GM23338 (cell line): Measurements from ENCODE around the gene BCL2L13. TPM values are rescaled to one million over a fixed set of nuclear protein-coding genes. Genes with fewer than 3 reads are reported as not detected.

Experiments
- ATAC-seq: fragments of 200-7000 bp; cut with Tn5 transposase; 3 replicates; pipeline ENCODE4 v1.9.1; 2020
- DNase-seq: peaks from one replicate; pipeline ENCODE4 v3.0.0-alpha.2; 2015; ENCODE audit warnings: low spot score
- H2AFZ ChIP-seq: fragments of 200-600 bp; sonication (generic); 2 replicates; pipeline ENCODE4 v1.8.0; 2016; ENCODE audit warnings: antibody characterized with exemption, mild to moderate bottlenecking, moderate library complexity
- H3F3A ChIP-seq: fragments of 200-600 bp; sonication (generic); replicated peaks from 2 replicates; pipeline ENCODE4 v1.8.0; 2017; ENCODE audit warnings: antibody characterized with exemption, mixed run types, low read depth
- H3K27ac ChIP-seq: fragments of 200-600 bp; sonication (generic); 2 replicates; pipeline ENCODE4 v1.6.1; 2016; ENCODE audit warnings: low read depth
- H3K27me3 ChIP-seq: fragments of 200-600 bp; sonication (generic); 2 replicates; pipeline ENCODE4 v1.8.0; 2016; ENCODE audit warnings: mild to moderate bottlenecking, mixed run types, moderate library complexity; ENCODE audit not compliant: insufficient read depth
- H3K36me3 ChIP-seq: fragments of 200-600 bp; sonication (generic); 2 replicates; pipeline ENCODE4 v1.8.0; 2016; ENCODE audit warnings: mild to moderate bottlenecking; ENCODE audit not compliant: insufficient read depth
- H3K4me1 ChIP-seq: fragments of 200-600 bp; sonication (generic); 2 replicates; pipeline ENCODE4 v1.8.0; 2016; ENCODE audit warnings: mild to moderate bottlenecking, moderate library complexity; ENCODE audit not compliant: insufficient read depth
- H3K4me2 ChIP-seq: fragments of 200-600 bp; sonication (generic); 2 replicates; pipeline ENCODE4 v1.7.1; 2017; ENCODE audit warnings: mixed run types
- H3K4me3 ChIP-seq: fragments of 200-600 bp; sonication (generic); 2 replicates; pipeline ENCODE4 v1.6.1; 2016; ENCODE audit warnings: mixed run types
- H3K79me2 ChIP-seq: fragments of 200-600 bp; sonication (generic); replicated peaks from 2 replicates; pipeline ENCODE4 v1.8.0; 2017; ENCODE audit warnings: mild to moderate bottlenecking; ENCODE audit not compliant: insufficient read depth
- H3K9me2 ChIP-seq: fragments of 200-600 bp; sonication (generic); 2 replicates; pipeline ENCODE4 v1.8.0; 2017; ENCODE audit not compliant: insufficient read depth
- H4K20me1 ChIP-seq: fragments of 200-600 bp; sonication (generic); replicated peaks from 2 replicates; pipeline ENCODE4 v1.8.0; 2017; ENCODE audit warnings: mild to moderate bottlenecking; ENCODE audit not compliant: insufficient read depth
- H3K27ac Mint-ChIP-seq: 2 replicates; pipeline ENCODE4 v1.8.0; 2020; ENCODE audit warnings: inconsistent platforms, mild to moderate bottlenecking, moderate library complexity, mixed read lengths
- H3K27me3 Mint-ChIP-seq: 3 replicates; pipeline ENCODE4 v1.8.0; 2022; ENCODE audit warnings: low read depth, mild to moderate bottlenecking, moderate library complexity, mixed read lengths, inconsistent platforms; ENCODE audit not compliant: insufficient read depth, poor library complexity
- H3K36me3 Mint-ChIP-seq: 3 replicates; pipeline ENCODE4 v1.8.0; 2021; ENCODE audit warnings: low read depth, mild to moderate bottlenecking, inconsistent platforms, moderate library complexity, mixed read lengths
- H3K4me1 Mint-ChIP-seq: 3 replicates; pipeline ENCODE4 v1.8.0; 2020; ENCODE audit warnings: mild to moderate bottlenecking, inconsistent platforms, mixed read lengths
- H3K4me3 Mint-ChIP-seq: 3 replicates; pipeline ENCODE4 v1.8.0; 2021; ENCODE audit warnings: moderate library complexity, mild to moderate bottlenecking, inconsistent platforms, mixed read lengths
- H3K9me3 Mint-ChIP-seq: 3 replicates; pipeline ENCODE4 v1.8.0; 2020; ENCODE audit warnings: moderate library complexity, mild to moderate bottlenecking, inconsistent platforms, mixed read lengths
- CREB1 ChIP-seq: fragments of 250-450 bp; sonication (Bioruptor Pico); IDR thresholded peaks from 2 replicates; pipeline ENCODE4 v1.5.0; 2020; ENCODE audit warnings: low read depth, mild to moderate bottlenecking, moderate library complexity
- EZH2 ChIP-seq: fragments of 200-600 bp; sonication (generic); IDR thresholded peaks from one replicate; pipeline ENCODE4 v1.8.0; 2017; ENCODE audit warnings: antibody characterized with exemption, mild to moderate bottlenecking, low read depth; ENCODE audit not compliant: unreplicated experiment
- EZH2phosphoT487 ChIP-seq: fragments of 200-600 bp; sonication (generic); IDR thresholded peaks from one replicate; pipeline ENCODE4 v1.8.1; 2018; ENCODE audit warnings: antibody characterized with exemption; ENCODE audit not compliant: unreplicated experiment
- NANOG ChIP-seq: IDR thresholded peaks from 2 replicates; pipeline ENCODE4 v1.6.1; 2016; ENCODE audit warnings: antibody characterized with exemption, borderline replicate concordance
- POLR2AphosphoS5 ChIP-seq: IDR thresholded peaks from 2 replicates; pipeline ENCODE4 v1.6.1; 2016; ENCODE audit warnings: antibody characterized with exemption, low read depth
- STAT1 ChIP-seq: IDR thresholded peaks from one replicate; pipeline ENCODE4 v1.6.1; 2016; ENCODE audit warnings: antibody characterized with exemption; ENCODE audit not compliant: unreplicated experiment
- ZNF114 ChIP-seq: fragments of 250-450 bp; sonication (Bioruptor Pico); IDR thresholded peaks from 2 replicates; pipeline ENCODE4 v1.5.0; 2020; ENCODE audit warnings: mild to moderate bottlenecking, moderate library complexity
- ZNF331 ChIP-seq: fragments of 250-450 bp; sonication (Bioruptor Pico); IDR thresholded peaks from 2 replicates; pipeline ENCODE4 v1.5.0; 2020; ENCODE audit warnings: low read depth, mild to moderate bottlenecking, moderate library complexity
- ZNF462 ChIP-seq: fragments of 250-450 bp; sonication (Bioruptor Pico); IDR thresholded peaks from 2 replicates; pipeline ENCODE4 v1.5.0; 2020; ENCODE audit warnings: mild to moderate bottlenecking, moderate library complexity
- polyA plus RNA-seq: library from polyadenylated mRNA; unstranded; fragments of >200 nt; fragmentation: Nextera tagmentation; extraction: Ambion mirVana; gene quantifications from 2 replicates; pipeline ENCODE4 v1.2.1, GENCODE V29; 2016
- total RNA-seq: library from RNA; depleted of rRNA; stranded (reverse); fragments of >200 nt; shearing (Covaris generic); gene quantifications from 2 replicates; pipeline ENCODE4 v1.2.3, GENCODE V29; 2014

BCL2L13 gene
- total and polyA plus RNA-seq, 2 experiments from 2014 or later = 22.4 to 32.3 TPM

GRCh38 chr22:17656870-17657395 is 18.4 kb downstream of the BCL2L13 start (continued):
- TF ChIP-seq ZNF462 (CRISPR knock-in tag) (no peak), POLR2AphosphoS5 (no peak), ZNF114 (CRISPR knock-in tag) (no peak), EZH2phosphoT487 (no peak), NANOG (no peak)

DNA sequence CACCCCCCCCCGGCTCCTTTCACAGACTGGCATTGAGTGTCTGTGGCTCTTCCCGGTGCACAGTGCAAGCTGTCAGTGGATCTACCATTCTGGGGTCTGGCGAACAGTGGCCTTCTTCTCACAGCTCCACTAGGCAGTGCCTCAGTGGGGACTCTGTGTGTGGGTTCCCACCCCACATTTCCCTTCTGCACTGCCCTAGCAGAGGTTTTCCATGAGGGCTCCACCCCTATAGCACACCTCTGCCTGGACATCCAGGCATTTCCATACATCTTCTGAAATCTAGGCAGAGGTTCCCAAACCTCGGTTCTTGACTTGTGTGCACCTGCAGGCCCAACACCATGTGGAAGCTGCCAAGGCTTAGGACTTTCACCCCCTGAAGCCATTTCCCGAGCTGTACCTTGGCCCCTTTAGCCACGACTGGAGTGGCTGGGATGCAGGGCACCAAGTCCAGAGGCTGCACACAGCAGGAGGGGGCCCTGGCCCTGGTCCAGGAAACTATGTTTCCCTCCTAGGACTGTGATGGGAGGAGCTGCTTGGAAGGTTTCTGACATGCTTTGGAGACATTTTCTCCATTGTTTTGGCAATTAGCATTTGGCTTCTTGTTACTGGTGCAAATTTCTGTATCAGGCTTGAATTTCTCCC is 26.0 kb downstream of the BCL2L13 start:
- Mint-ChIP-seq H3K4me1 (no peaks in the 10 kb centered on the region), H3K4me3 (no peak overlapping the region), H3K9me3 (peaks cover 31% of the 10 kb centered on the region), H3K27me3 (no peaks in the 10 kb centered on the region), H3K27ac (no peak overlapping the region), H3K36me3 (peaks cover 65% of the 10 kb centered on the region)
- Histone ChIP-seq H3K4me2 (no peak overlapping the region), H3K27ac (no peak overlapping the region), H3K9me2 (no peaks in the 10 kb centered on the region), H3K4me1 (no peaks in the 10 kb centered on the region), H3K27me3 (no peaks in the 10 kb centered on the region), H4K20me1 (no peaks in the 10 kb centered on the region; the same call in 1 of the 2 replicates), H3F3A (no peaks in the 10 kb centered on the region), H3K36me3 (peaks cover 18% of the 10 kb centered on the region), H3K4me3 (no peak overlapping the region), H3K79me2 (no peaks in the 10 kb centered on the region), H2AFZ (no peak overlapping the region)
- ATAC-seq (no peak), DNase-seq (no peak)
- no peak for TF ChIP-seq STAT1
- no peak for TF ChIP-seq ZNF462 (CRISPR knock-in tag)
- TF ChIP-seq ZNF331 (CRISPR knock-in tag) = no peak
- no peak for TF ChIP-seq EZH2
- TF ChIP-seq CREB1 = no peak
- no peak for TF ChIP-seq POLR2AphosphoS5
- TF ChIP-seq ZNF114 (CRISPR knock-in tag) = no peak
